GM21717 (cell line): Measurements from ENCODE around the gene IL36B.

Source experiments
- ATAC-seq: cut with Tn5 transposase; IDR thresholded peaks from one replicate; pipeline ENCODE4 v1.9.1; 2021; ENCODE audit warnings: mild to moderate bottlenecking, moderate library complexity; ENCODE audit not compliant: unreplicated experiment

Gene IL36B

DNA sequence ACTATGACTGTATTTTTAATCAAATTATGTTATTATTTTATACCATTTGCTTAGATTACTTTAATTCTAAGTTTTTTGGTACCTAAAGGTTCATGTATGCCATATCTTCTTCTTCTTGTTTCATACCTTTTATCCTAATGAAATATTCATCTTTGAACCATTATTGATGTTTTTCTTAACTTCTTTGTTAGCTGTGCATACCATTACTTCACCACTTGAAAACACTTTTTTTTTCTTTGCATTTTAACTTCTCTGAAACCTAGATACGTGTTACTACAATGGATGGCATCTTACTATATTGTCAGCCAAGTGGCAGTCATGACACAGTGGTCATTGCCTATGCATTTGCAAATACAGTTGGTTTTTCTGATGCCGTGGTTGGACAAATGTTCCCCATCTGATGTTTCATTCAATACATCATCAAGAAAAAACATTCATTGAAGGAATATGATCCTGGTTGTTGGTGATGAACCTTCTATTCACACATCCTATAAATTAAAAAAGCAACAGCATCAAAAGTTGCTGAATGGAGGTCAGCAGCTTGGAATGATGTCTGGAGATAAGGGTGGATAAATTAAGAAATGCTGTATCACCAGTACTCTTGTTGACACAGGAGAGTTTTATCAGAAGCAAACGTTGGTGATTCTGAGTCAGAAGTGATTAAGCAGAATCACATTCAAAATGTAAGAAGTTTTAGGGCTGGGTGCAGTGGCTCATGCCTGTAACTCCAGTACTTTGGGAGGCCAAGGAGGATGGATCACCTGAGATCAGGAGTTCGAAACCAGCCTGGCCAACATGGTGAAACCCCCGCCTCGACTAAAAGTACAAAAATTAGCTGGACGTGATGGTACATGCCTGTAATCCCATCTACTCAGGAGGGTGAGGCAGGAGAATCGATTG, 40.0 kb downstream of the IL36B start:
- no peak for ATAC-seq

DNA sequence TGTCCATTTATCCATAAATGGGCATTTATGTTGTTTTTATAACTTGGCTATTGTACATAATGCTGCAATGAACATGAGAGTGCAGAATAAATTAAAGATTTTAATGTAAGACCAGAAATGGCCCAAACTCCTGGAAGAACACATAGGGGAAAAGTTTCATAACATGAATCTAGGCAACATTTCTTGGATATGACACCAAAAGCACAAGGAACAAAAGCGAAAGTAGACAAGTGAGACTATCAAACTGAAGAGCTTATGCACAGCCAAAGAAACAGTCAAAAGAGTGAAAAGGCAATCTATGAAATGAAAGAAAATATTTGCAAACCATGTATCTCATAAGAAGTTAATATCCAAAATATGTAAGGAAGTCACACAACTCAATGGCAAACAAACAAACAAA, 41.6 kb downstream of the IL36B start:
- no peak for ATAC-seq

DNA sequence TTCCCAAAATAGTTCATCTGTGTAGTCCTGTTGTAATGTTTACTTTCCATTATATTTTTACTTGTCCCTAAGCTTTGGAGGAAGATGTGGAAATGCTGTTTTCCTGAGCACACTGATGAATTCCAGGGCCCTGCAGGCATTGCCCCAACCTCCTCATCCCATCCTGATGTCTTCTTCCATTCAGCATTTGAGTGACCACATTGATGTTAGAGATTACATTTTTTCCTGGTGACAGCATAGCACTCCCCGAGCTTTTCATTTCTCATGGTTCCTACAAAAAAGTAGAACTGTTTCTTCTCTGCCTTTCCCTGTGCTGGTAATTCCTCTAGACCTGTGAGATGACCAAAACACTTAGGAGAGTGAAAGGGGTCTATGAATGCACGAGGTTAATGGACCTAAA, 42.6 kb downstream of the IL36B start:
- no peak for ATAC-seq

DNA sequence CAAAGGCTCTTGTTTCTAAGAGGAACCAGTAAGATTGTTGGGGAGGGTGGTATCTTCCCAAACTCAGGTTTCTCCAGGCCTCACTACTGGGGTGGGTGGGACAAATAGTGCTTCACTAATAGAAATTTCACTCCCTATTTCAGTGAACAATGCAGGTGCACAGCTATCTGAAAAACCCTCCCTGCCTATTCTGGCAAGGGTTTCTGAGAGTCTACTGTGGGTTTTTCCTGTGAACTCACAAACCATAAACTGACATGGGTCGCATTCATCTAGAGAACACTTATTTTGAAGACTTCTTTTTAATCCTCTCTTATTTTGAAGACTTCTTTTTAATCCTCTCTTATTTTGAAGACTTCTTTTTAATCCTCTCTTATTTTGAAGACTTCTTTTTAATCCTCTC, 43.0 kb downstream of the IL36B start:
- no peak for ATAC-seq

DNA sequence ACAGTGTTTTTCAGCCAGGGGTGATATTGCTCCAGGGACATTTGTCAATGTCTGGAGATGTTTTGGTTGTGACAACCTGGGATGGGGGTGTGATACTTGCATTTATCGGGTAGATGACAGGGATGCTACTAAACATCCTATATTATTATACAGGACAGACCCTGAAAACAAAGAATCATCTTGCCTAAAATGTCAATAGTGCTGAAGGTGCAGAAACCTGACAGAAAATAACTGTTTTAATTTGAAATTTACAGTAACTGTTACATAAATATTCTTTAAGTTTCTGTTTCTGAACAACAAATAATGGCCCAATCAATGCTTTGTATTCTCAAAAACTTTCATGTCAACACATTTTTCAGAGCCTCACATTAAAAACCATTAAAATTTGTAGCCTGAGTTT, 45.4 kb downstream of the IL36B start:
- no peak for ATAC-seq

DNA sequence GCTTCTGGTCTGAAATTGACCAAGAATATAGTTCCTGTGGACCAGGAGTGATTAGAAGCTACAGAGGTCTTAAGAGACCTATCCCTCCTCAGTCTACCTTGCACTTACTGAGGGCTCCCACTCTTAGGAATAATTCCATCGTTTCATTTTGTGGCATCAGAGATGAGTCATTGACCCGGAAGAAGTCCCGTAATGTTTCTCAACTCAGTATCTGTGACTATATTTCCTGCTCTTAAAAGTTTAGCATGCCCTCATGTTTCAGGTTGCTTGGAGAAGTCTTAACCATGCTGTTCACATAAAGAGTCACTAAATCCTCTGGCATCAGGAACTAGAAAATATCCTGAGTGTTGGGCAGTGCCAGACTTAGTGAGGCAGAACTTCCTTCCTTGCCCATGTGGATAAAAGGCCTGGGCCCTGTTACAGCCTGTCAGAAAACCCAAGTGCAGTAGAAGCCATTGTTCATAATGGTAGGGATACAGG, 47.6 kb downstream of the IL36B start, which contains the start of gene IL36A:
IL36A (plus strand) TSS at position 430 of the 480 bp plus-strand sequence. CDS start 413 bp downstream, outside the sequence.
- ATAC-seq = no peak

DNA sequence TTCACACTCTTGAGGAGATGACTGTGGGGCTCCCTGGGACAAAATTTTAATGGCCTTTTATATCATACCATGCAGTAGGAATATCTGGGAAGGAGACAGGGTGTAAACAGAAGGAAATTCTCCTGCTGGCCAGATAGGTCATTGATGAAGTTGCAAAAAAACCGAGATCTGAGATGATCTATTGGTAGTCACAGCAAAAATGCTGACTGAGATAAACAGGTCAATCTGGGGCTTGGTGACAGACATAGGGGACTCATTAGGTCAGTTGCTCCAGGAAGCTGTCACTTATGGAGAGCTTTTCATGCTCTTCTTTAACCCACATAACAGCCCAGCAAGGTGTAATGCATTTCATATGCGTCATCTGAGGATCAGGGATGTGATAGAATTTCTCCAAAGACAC, 50.0 kb downstream of the IL36B start:
- ATAC-seq = no peak

DNA sequence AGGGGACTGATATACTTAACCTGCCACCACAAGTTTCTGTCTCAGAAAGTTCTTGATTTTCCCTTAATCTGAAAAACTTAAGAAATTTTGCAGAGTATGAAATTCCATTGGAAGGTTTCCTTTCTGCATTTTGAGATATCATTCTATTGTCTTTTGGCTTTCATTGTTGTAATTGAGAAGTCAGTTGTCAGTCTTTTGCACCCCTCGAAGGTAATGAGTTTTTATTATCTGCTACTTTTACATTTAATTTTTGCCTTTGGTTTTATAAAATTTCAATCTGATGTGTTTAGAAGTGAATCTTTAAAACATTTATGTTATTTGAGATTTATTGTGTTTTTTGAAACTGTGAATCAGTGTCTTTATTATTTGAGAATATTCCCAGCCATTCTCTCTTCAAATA, 52.2 kb downstream of the IL36B start:
- no peak for ATAC-seq

DNA sequence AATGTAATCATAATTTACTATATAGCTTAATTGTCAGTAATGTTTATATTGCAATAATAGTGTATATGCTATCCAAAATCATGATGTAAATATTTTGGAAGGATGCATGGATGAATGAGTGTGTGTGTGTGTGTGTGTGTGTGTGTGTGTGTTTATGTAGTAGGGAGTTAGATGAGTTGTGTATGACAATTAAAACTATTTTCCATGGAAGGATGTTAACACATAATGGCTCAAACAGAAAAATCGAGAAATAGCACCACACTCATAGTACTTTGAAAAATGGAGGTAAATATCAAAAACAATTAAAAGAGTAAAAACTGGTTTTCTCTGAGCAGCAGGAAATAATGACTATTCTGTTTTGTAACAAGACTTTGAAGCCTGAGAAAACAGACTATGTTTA, 55.5 kb downstream of the IL36B start:
- no peak for ATAC-seq

DNA sequence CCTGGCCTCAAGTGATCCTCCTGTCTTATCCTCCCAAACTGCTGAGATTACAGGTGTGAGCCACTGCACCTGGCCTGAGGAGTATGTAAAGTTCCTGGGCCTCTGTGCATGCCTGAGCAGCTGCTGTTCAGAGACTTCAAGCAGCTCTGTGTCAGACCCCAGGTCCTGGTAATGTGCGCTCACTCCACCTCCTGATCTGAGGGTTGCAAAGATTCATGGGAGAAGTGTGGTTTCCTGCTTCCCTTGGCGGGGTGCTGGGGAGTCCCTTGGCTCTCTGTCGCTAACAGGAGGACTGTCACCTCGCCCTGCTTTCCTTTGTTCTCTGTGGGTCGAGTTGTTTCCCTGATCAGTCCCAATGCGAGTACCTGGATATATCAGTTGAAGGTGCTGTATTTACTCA, 56.0 kb downstream of the IL36B start:
- no peak for ATAC-seq

DNA sequence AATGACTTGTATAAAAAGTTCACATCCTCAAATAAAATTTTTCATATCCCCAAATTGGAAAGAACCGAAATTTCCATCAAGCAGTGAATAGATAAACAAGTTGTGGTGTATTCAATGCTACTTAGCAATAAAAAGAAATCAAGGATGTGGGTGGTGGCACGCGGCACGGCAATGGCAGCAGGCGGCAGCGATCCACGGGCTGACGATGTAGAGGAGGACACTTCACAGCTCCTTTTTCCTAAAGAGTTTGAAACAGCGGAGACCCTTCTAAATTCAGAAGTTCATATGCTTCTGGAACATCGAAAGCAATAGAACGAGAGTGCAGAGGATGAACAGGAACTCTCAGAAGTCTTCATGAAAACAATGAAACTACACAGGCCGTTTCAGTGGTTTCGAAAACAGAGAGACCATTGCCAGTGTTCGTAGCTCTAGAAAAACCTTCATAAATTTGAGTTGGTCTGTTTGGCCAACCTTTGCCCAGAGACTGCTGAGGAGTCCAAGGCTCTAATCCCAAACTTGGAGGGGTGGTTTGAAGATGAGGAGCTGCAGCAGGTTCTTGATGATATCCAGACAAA, 57.2 kb downstream of the IL36B start:
- ATAC-seq = no peak

DNA sequence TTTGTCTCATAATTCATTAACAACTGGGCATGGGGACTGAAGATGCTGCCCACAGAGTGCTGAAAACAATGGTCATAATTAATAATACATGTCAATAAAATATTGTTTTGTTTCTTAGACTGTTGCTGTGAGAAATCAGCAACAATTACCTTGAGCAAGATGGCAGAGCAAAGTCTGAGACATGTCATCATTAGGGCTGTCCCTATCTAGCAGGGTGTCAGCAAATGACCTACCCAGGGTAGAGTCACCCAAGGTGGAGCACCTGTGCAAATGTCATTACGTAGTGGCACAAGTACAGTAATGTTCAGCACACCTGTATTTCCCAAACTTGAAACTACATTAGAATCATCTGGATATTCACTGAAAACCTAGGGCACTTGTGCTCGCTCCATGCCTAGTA, 58.0 kb downstream of the IL36B start:
- ATAC-seq = no peak

DNA sequence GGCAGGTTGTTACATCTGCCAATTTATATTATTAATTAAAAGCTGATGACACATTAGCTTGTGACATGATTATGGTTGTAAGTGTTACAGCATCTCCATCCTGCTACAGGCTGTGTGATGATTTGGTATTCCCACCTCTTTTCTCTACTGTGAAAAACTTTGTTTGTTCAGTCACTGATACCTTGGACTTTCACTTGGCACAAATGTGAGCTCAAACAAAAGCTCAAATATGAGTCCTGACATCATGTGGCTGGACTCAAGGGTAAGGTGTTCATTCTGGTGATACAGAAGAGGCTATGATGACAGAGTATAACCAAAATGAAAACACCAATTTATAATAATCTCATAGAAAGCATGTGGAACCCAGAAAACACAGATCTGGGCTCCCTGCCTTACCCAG, 58.8 kb downstream of the IL36B start:
- ATAC-seq = no peak

DNA sequence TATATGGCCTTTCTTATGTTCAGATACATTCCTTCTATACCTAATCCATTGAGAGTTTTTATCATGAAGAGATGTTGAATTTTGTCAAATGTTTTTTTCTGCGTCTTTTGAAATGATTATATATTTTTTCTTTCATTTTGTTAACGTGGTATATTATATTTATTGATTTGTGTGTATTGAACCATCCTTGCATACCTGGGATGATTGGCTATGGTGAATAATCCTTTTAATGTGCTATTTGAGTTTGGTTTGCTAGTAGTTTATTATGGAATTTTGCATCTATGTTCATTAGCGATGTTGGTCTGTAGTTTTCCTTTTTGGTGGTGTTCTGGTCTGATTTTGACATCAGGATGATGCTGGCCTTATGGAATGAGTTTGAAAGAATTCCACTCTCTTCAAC, 63.1 kb downstream of the IL36B start:
- no peak for ATAC-seq

DNA sequence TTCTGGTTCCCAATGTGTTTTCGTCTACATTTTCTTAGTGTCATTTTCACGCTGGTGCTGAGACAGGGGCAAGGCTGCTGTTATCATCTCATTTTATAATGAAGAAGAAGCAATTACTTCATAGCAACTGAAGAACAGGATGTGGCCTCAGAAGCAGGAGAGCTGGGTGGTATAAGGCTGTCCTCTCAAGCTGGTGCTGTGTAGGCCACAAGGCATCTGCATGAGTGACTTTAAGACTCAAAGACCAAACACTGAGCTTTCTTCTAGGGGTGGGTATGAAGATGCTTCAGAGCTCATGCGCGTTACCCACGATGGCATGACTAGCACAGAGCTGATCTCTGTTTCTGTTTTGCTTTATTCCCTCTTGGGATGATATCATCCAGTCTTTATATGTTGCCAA, 67.6 kb downstream of the IL36B start:
- ATAC-seq = no peak

DNA sequence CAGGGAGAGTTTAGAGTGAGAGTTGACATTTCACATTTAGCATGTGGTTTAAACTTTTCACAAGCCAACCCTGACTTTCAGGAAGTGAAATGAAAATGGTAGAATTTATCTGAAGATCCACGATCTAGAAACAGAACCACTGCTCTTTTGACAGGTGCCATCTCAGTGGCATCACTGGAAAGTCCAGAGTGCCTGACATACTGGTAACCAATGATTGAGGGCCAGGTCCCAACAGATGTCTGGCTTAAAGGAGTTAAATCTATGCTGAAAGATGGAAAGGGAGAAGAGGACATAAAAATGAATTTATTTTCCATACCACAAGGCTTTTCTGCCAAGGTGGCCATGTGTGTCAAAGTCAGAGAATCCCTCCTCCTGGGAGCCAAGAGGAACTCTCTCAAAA, 72.1 kb downstream of the IL36B start:
- no peak for ATAC-seq

DNA sequence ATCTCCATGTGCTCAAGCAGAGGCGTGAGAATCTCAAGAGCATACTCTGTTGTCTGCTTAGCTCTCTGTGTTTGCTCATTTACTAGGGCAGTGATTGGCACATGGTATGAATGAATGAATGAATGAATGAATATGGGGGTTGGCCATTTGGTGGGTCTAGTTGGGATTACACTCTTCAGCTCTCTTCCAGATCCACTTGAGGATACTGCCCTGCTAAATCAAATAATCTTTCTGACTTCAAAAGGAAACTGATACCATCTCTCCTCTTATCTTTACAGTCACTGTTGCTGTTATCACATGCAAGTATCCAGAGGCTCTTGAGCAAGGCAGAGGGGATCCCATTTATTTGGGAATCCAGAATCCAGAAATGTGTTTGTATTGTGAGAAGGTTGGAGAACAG, 72.9 kb downstream of the IL36B start:
- ATAC-seq = no peak

DNA sequence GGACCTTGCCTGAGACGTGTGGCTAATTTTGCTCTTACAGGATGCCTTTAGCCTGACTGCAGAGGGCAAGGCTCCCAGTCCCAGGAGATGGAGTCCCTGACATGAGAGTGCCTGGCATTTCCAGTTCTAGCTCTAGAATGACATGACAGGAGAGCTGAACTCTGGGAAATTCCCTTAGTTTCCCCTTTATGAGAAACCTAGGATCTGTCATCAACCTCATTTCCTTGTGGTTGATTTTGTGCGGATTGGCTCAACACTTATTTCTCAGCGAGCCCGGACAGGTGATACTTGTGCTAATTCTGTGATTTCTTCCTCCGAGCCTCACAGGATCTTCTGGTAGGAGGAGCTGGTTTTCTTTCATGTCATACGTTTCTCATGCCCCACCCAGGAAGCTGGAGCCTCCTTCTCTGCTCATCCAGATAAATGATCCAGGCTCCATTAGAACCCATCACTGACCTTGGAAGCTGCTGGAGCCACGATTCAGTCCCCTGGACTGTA, 75.1 kb downstream of the IL36B start, which contains the start of gene IL36G:
IL36G (plus strand) TSS at position 448 of the 498 bp plus-strand sequence. CDS start 633 bp downstream, outside the sequence.
- ATAC-seq = no peak
